ENCODE data around the gene TMED1. TPM values are rescaled to one million over a fixed set of nuclear protein-coding genes. Genes with fewer than 3 reads are reported as not detected.
A peak's percentile ranks its signal among the peaks of the same experiment; 100 is the strongest.

Gene TMED1
- total and polyA plus RNA-seq, 9 of the 15 experiments (the other 6 are each of a cell fraction or from before 2014, with no cell fraction given) = 0.86 to 30.2 (median 23.5) TPM

DNA sequence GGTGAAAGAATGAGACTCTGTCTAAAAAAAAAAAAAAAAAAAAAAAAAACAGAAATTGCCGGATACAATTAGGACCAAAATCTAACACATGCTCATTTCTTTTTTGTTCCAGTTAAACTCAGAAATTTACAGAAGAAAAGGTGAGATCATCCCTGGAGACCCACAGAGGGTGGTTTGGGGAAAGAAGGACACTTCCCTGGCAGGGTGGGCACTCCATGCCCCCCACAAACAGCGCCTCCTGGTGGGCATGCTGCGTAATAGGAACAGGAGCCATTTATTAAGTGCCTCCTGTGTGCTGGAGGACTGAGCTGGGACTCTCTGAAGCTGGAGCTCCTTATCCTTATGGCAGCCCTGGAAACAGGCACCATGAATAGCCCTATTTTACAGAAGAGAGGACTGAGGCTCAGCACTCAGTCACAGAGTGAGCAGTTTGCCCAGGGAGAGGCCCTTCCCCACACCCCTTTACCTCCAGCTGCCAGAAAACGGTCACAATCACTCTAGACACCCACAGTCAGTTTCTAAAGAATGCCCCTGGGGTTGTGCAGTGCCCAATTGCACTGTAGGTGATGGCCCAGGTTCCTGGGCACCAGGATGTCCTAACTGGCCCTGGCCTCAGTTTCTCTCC, 22.3 kb upstream of the TMED1 start (continued):
- TF ChIP-seq, protein P1, sequence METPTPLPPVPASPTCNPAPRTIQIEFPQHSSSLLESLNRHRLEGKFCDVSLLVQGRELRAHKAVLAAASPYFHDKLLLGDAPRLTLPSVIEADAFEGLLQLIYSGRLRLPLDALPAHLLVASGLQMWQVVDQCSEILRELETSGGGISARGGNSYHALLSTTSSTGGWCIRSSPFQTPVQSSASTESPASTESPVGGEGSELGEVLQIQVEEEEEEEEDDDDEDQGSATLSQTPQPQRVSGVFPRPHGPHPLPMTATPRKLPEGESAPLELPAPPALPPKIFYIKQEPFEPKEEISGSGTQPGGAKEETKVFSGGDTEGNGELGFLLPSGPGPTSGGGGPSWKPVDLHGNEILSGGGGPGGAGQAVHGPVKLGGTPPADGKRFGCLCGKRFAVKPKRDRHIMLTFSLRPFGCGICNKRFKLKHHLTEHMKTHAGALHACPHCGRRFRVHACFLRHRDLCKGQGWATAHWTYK (CRISPR knock-in tag; IDR thresholded peaks at IDR 0.05) = no peak
- TF ChIP-seq FOXJ2 (tag; IDR thresholded peaks at IDR 0.05) = no peak
- TF ChIP-seq RBM15 (IDR thresholded peaks at IDR 0.05; ENCODE audit: insufficient read depth, low read length) = no peak
- TF ChIP-seq, protein P2, sequence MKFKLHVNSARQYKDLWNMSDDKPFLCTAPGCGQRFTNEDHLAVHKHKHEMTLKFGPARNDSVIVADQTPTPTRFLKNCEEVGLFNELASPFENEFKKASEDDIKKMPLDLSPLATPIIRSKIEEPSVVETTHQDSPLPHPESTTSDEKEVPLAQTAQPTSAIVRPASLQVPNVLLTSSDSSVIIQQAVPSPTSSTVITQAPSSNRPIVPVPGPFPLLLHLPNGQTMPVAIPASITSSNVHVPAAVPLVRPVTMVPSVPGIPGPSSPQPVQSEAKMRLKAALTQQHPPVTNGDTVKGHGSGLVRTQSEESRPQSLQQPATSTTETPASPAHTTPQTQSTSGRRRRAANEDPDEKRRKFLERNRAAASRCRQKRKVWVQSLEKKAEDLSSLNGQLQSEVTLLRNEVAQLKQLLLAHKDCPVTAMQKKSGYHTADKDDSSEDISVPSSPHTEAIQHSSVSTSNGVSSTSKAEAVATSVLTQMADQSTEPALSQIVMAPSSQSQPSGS (CRISPR knock-in tag; IDR thresholded peaks at IDR 0.05) = no peak
- TF ChIP-seq, protein P3, sequence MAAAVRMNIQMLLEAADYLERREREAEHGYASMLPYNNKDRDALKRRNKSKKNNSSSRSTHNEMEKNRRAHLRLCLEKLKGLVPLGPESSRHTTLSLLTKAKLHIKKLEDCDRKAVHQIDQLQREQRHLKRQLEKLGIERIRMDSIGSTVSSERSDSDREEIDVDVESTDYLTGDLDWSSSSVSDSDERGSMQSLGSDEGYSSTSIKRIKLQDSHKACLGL (CRISPR knock-in tag; IDR thresholded peaks at IDR 0.05; ENCODE audit: borderline replicate concordance, poor library complexity, severe bottlenecking) = no peak
- TF ChIP-seq EWSR1 (IDR thresholded peaks at IDR 0.05; ENCODE audit: borderline replicate concordance, low read depth, partially characterized antibody) = no peak
- TF ChIP-seq CTBP1 (IDR thresholded peaks at IDR 0.05; ENCODE audit: borderline replicate concordance) = no peak
- no peak for TF ChIP-seq CAMTA2 (CRISPR knock-in tag; conservative IDR thresholded peaks at IDR 0.05)
- TF ChIP-seq ZNF12 (CRISPR knock-in tag; IDR thresholded peaks at IDR 0.05) = no peak
- TF ChIP-seq CBX5 (IDR thresholded peaks at IDR 0.05; ENCODE audit: borderline replicate concordance, low read depth) = no peak
- peak; percentile 53; the same call in 1 of the 2 replicates for TF ChIP-seq ZKSCAN8 (CRISPR knock-in tag; IDR thresholded peaks at IDR 0.05)
- TF ChIP-seq MEF2D (tag; conservative IDR thresholded peaks at IDR 0.05; ENCODE audit: low read depth) = no peak
- no peak for TF ChIP-seq EHMT2 (IDR thresholded peaks at IDR 0.05)
- TF ChIP-seq TGIF2 (CRISPR knock-in tag; IDR thresholded peaks at IDR 0.05) = no peak
- no peak for TF ChIP-seq SMARCA4 (IDR thresholded peaks at IDR 0.05)
- TF ChIP-seq SMARCE1 (IDR thresholded peaks at IDR 0.05) = no peak
- TF ChIP-seq, protein P4, sequence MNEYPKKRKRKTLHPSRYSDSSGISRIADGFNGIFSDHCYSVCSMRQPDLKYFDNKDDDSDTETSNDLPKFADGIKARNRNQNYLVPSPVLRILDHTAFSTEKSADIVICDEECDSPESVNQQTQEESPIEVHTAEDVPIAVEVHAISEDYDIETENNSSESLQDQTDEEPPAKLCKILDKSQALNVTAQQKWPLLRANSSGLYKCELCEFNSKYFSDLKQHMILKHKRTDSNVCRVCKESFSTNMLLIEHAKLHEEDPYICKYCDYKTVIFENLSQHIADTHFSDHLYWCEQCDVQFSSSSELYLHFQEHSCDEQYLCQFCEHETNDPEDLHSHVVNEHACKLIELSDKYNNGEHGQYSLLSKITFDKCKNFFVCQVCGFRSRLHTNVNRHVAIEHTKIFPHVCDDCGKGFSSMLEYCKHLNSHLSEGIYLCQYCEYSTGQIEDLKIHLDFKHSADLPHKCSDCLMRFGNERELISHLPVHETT (CRISPR knock-in tag; conservative IDR thresholded peaks at IDR 0.05 in 1 of 2, IDR thresholded peaks at IDR 0.05 in 1 of 2) = no peak
- TF ChIP-seq, protein P5, sequence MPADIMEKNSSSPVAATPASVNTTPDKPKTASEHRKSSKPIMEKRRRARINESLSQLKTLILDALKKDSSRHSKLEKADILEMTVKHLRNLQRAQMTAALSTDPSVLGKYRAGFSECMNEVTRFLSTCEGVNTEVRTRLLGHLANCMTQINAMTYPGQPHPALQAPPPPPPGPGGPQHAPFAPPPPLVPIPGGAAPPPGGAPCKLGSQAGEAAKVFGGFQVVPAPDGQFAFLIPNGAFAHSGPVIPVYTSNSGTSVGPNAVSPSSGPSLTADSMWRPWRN (IDR thresholded peaks at IDR 0.05; ENCODE audit: low read depth) = no peak
- TF ChIP-seq ZNF197 (CRISPR knock-in tag; IDR thresholded peaks at IDR 0.05; ENCODE audit: low read depth) = no peak
- TF ChIP-seq, protein P6, sequence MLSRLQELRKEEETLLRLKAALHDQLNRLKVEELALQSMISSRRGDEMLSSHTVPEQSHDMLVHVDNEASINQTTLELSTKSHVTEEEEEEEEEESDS (CRISPR knock-in tag; IDR thresholded peaks at IDR 0.05) = no peak
- TF ChIP-seq CBFB (CRISPR knock-in tag; IDR thresholded peaks at IDR 0.05) = no peak
- TF ChIP-seq L3MBTL2 (IDR thresholded peaks at IDR 0.05) = no peak

All from K562 (cell line).